ENCODE data around the gene GSE1.

DNA sequence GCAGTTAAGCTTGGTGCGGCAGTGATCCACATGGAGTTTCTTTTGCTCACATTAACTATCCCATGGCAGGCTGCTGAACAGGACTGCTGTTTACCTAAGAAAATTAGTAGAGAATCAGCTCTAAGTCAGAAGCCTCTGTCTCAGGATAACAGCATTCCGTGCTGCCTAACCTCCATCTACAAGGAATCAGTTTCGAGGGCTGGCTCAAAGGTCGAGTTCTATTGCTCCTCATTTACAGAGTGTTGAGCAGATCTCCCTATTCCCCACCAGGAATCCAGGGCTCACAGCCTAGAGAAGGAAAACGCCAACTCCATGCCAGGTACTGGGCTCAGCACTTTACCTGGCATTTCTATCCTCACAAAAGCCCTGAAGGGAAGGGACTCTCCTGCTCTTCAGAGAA lies 65.7 kb downstream of the GSE1 start:
- TF ChIP-seq, protein P1, sequence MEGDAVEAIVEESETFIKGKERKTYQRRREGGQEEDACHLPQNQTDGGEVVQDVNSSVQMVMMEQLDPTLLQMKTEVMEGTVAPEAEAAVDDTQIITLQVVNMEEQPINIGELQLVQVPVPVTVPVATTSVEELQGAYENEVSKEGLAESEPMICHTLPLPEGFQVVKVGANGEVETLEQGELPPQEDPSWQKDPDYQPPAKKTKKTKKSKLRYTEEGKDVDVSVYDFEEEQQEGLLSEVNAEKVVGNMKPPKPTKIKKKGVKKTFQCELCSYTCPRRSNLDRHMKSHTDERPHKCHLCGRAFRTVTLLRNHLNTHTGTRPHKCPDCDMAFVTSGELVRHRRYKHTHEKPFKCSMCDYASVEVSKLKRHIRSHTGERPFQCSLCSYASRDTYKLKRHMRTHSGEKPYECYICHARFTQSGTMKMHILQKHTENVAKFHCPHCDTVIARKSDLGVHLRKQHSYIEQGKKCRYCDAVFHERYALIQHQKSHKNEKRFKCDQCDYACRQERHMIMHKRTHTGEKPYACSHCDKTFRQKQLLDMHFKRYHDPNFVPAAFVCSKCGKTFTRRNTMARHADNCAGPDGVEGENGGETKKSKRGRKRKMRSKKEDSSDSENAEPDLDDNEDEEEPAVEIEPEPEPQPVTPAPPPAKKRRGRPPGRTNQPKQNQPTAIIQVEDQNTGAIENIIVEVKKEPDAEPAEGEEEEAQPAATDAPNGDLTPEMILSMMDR (IDR thresholded peaks at IDR 0.05 in 2 of 3, conservative IDR thresholded peaks at IDR 0.05 in 1 of 3; ENCODE audit: borderline replicate concordance in 1 of 3, insufficient read depth in 1 of 3, low read depth in 2 of 3, low read length in 2 of 3): no peak
- no peak for TF ChIP-seq RAD21 (IDR thresholded peaks at IDR 0.05; ENCODE audit: low read depth)
- TF ChIP-seq JUND (IDR thresholded peaks at IDR 0.05): no peak
- no peak for TF ChIP-seq EZH2phosphoT487 (IDR thresholded peaks at IDR 0.05; ENCODE audit: borderline replicate concordance)
- TF ChIP-seq EZH2 (IDR thresholded peaks at IDR 0.05): no peak
- no peak for TF ChIP-seq EGR1 (IDR thresholded peaks at IDR 0.05; ENCODE audit: low read depth)
- TF ChIP-seq, protein P2, sequence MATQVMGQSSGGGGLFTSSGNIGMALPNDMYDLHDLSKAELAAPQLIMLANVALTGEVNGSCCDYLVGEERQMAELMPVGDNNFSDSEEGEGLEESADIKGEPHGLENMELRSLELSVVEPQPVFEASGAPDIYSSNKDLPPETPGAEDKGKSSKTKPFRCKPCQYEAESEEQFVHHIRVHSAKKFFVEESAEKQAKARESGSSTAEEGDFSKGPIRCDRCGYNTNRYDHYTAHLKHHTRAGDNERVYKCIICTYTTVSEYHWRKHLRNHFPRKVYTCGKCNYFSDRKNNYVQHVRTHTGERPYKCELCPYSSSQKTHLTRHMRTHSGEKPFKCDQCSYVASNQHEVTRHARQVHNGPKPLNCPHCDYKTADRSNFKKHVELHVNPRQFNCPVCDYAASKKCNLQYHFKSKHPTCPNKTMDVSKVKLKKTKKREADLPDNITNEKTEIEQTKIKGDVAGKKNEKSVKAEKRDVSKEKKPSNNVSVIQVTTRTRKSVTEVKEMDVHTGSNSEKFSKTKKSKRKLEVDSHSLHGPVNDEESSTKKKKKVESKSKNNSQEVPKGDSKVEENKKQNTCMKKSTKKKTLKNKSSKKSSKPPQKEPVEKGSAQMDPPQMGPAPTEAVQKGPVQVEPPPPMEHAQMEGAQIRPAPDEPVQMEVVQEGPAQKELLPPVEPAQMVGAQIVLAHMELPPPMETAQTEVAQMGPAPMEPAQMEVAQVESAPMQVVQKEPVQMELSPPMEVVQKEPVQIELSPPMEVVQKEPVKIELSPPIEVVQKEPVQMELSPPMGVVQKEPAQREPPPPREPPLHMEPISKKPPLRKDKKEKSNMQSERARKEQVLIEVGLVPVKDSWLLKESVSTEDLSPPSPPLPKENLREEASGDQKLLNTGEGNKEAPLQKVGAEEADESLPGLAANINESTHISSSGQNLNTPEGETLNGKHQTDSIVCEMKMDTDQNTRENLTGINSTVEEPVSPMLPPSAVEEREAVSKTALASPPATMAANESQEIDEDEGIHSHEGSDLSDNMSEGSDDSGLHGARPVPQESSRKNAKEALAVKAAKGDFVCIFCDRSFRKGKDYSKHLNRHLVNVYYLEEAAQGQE (IDR thresholded peaks at IDR 0.05; ENCODE audit: low read depth): no peak
- no peak for TF ChIP-seq SRF (IDR thresholded peaks at IDR 0.05; ENCODE audit: low read depth)
- TF ChIP-seq YY1 (IDR thresholded peaks at IDR 0.05; ENCODE audit: extremely low read depth, insufficient replicate concordance, low read depth, low read length): no peak
